HFF-Myc (cell line): ENCODE results near the gene NPHP4.
A peak's percentile ranks its signal among the peaks of the same experiment; 100 is the strongest.

Source experiments
- DNase-seq: peaks from one replicate; pipeline ENCODE4 v3.0.0-alpha.2; 2011; ENCODE audit warnings: low read depth; ENCODE audit errors: extremely low read depth
- H3K4me3 ChIP-seq: replicated peaks from 2 replicates; pipeline ENCODE4 v1.5.1; 2011; ENCODE audit warnings: low read depth, mild to moderate bottlenecking, control low read depth, low read length
- TF ChIP-seq, protein P1 (sequence below): IDR thresholded peaks from 2 replicates; pipeline ENCODE4 v1.5.1; 2012; ENCODE audit warnings: mild to moderate bottlenecking, low read depth, low read length, control low read depth; ENCODE audit errors: missing control alignments

NPHP4 gene

DNA sequence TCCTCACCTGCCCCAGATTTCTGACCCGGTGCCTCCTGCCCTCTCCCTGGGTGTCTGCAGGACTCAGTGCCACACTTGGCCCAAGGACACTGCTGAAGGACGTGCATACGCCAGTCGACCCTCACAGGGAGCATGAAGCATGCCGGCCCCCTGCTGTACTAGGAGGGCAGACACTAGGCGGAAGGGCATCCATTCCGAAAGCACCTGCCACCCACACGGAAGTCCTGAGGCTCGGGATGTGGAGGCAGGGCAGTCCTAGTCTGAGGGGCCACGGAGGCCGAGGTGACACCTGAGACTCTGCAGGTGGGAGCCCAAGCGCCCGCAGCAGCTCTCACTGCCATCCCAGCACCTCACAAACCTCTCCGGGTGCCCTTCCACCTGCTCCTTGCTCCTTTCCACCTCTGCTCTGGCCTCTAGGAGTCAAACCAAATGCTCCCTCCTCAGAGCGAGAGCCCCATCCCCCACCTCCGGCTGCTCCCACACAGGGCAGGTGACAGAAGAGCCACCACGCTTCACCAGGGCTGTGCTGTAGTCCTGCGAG, 2.4 kb downstream of the NPHP4 start:
- TF ChIP-seq, protein P1, sequence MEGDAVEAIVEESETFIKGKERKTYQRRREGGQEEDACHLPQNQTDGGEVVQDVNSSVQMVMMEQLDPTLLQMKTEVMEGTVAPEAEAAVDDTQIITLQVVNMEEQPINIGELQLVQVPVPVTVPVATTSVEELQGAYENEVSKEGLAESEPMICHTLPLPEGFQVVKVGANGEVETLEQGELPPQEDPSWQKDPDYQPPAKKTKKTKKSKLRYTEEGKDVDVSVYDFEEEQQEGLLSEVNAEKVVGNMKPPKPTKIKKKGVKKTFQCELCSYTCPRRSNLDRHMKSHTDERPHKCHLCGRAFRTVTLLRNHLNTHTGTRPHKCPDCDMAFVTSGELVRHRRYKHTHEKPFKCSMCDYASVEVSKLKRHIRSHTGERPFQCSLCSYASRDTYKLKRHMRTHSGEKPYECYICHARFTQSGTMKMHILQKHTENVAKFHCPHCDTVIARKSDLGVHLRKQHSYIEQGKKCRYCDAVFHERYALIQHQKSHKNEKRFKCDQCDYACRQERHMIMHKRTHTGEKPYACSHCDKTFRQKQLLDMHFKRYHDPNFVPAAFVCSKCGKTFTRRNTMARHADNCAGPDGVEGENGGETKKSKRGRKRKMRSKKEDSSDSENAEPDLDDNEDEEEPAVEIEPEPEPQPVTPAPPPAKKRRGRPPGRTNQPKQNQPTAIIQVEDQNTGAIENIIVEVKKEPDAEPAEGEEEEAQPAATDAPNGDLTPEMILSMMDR, result no peak
- no peak for DNase-seq
- H3K4me3 ChIP-seq, result no peak overlapping the region

GRCh38 chr1:5989286-5989605, 3.0 kb downstream of the NPHP4 start:
- no peak for DNase-seq
- H3K4me3 ChIP-seq, result no peak overlapping the region
- TF ChIP-seq, protein P1, result no peak

DNA sequence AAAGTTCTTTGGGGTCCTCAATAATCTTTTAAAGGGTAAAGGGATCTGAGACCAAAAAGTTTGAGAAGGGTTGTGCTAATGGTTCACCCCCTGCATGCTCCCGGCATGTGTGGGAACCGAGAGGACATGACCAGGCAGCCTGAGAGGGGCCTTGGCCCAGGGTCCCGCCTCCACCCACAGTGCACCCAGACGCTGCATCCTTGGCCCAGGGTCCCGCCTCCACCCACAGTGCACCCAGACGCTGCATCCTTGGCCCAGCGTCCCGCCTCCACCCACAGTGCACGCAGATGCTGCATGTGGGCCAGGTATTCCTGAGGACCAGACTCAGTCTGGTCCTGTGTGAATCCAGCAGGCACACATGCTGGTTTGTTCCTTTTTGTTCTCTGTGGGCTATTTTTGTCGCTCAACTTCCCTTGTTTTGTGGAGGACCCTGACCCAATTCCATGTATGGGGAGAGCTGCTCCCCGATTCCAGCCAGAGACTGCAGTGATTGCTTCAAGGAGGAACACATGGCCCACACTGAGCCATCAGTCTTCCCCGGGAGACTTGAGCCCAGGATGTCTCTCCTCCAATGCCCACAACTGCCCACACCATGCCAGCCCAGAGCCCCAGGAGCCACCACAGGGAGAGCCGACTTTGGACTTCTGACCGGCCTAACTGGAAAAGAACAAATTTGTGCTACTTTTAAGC, 3.5 kb downstream of the NPHP4 start:
- H3K4me3 ChIP-seq, result no peak overlapping the region
- no peak for DNase-seq
- TF ChIP-seq, protein P1, result no peak

GRCh38 chr1:5986018-5986417, 6.2 kb downstream of the NPHP4 start:
- TF ChIP-seq, protein P1, result no peak
- DNase-seq, result no peak
- H3K4me3 ChIP-seq, result no peak overlapping the region

GRCh38 chr1:5985250-5985649, 7.0 kb downstream of the NPHP4 start:
- H3K4me3 ChIP-seq, result no peak overlapping the region
- DNase-seq, result no peak

GRCh38 chr1:5983361-5984103, 8.7 kb downstream of the NPHP4 start:
- TF ChIP-seq, protein P1, result no peak
- H3K4me3 ChIP-seq, result no peak overlapping the region
- DNase-seq, result peak; percentile 78

More at GRCh38 chr1:5985250-5985649, 7.0 kb downstream of the NPHP4 start:
- TF ChIP-seq, protein P1, result no peak
